Lower lobe of right lung (tissue), 2 donors: ENCODE results near the gene HDX. TPM values are rescaled to one million over a fixed set of nuclear protein-coding genes. Genes with fewer than 3 reads are reported as not detected.

Source experiments
- ATAC-seq, 2 donors: fragments of 200-7000 bp; cut with Tn5 transposase; one replicate each; pipeline ENCODE4 v1.9.1; 2020 to 2022; ENCODE audit warnings: mild to moderate bottlenecking in 2 of 2, moderate library complexity in 2 of 2
- DNase-seq: peaks from one replicate; pipeline ENCODE4 v3.0.0-alpha.2; 2020
- H3K27ac ChIP-seq: fragments of 200-600 bp; one replicate; pipeline ENCODE4 v1.8.0; 2022
- H3K27me3 ChIP-seq: fragments of 200-600 bp; one replicate; pipeline ENCODE4 v1.8.0; 2022; ENCODE audit warnings: low read depth
- H3K36me3 ChIP-seq: fragments of 200-600 bp; one replicate; pipeline ENCODE4 v1.8.0; 2022; ENCODE audit warnings: mild to moderate bottlenecking
- H3K4me1 ChIP-seq: fragments of 200-600 bp; one replicate; pipeline ENCODE4 v1.8.0; 2022
- H3K4me3 ChIP-seq: fragments of 200-600 bp; one replicate; pipeline ENCODE4 v1.8.0; 2022; ENCODE audit warnings: mild to moderate bottlenecking
- H3K9me3 ChIP-seq: fragments of 200-600 bp; one replicate; pipeline ENCODE4 v1.8.0; 2022
- intact Hi-C: fragments of 100-400 bp; cut with DNase I; formaldehyde crosslinking; loops from one replicate; pipeline ENCODE4 v1.11.0; 2022
- total RNA-seq: library from RNA; stranded (reverse); fragmentation: NEBNext Ultra II Directional; extraction: Animal tissue kit (Norgen Biotek cat#: 25700); gene quantifications from one replicate; pipeline ENCODE4 v1.2.1, GENCODE V29; 2021
- TF ChIP-seq, protein P1 (sequence below): fragments of 200-600 bp; IDR thresholded peaks from one replicate; pipeline ENCODE4 v1.8.0; 2022; ENCODE audit warnings: antibody characterized with exemption, mild to moderate bottlenecking
- donor health status: DM: no; HTN: yes; CAD: no; lungs with severe emphysema.

HDX gene
- total RNA-seq, 1 donor from 2014 or later = 3.2 TPM

GRCh38 chrX:84477114-84477513, 25.1 kb downstream of the HDX start:
- no peaks in the 10 kb centered on the region for H3K36me3 ChIP-seq
- no peaks in the 10 kb centered on the region for H3K27me3 ChIP-seq
- H3K4me1 ChIP-seq = no peaks in the 10 kb centered on the region
- H3K9me3 ChIP-seq = no peaks in the 10 kb centered on the region
- TF ChIP-seq, protein P1, sequence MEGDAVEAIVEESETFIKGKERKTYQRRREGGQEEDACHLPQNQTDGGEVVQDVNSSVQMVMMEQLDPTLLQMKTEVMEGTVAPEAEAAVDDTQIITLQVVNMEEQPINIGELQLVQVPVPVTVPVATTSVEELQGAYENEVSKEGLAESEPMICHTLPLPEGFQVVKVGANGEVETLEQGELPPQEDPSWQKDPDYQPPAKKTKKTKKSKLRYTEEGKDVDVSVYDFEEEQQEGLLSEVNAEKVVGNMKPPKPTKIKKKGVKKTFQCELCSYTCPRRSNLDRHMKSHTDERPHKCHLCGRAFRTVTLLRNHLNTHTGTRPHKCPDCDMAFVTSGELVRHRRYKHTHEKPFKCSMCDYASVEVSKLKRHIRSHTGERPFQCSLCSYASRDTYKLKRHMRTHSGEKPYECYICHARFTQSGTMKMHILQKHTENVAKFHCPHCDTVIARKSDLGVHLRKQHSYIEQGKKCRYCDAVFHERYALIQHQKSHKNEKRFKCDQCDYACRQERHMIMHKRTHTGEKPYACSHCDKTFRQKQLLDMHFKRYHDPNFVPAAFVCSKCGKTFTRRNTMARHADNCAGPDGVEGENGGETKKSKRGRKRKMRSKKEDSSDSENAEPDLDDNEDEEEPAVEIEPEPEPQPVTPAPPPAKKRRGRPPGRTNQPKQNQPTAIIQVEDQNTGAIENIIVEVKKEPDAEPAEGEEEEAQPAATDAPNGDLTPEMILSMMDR = no peak
- no peak for DNase-seq
- H3K27ac ChIP-seq = no peak overlapping the region
- ATAC-seq = no peak
- H3K4me3 ChIP-seq = no peak overlapping the region
- intact Hi-C loops = no loop called here

- ATAC-seq (no peak), DNase-seq (no peak)
- Histone ChIP-seq H3K4me1 (no peaks in the 10 kb centered on the region), H3K4me3 (no peak overlapping the region), H3K27me3 (no peaks in the 10 kb centered on the region), H3K27ac (no peak overlapping the region), H3K9me3 (no peaks in the 10 kb centered on the region), H3K36me3 (no peaks in the 10 kb centered on the region)
- TF ChIP-seq, protein P1 = no peak
- intact Hi-C loops = no loop called here
Measured at GRCh38 chrX:84475596-84475995, 26.7 kb downstream of the HDX start.

- Histone ChIP-seq H3K4me3 (no peak overlapping the region), H3K4me1 (no peaks in the 10 kb centered on the region), H3K36me3 (no peaks in the 10 kb centered on the region), H3K9me3 (no peaks in the 10 kb centered on the region), H3K27ac (no peak overlapping the region), H3K27me3 (no peaks in the 10 kb centered on the region)
- intact Hi-C loops = no loop called here
- TF ChIP-seq, protein P1 = no peak
- ATAC-seq = no peak
- no peak for DNase-seq
Measured at GRCh38 chrX:84475101-84475500, 27.2 kb downstream of the HDX start.

DNA sequence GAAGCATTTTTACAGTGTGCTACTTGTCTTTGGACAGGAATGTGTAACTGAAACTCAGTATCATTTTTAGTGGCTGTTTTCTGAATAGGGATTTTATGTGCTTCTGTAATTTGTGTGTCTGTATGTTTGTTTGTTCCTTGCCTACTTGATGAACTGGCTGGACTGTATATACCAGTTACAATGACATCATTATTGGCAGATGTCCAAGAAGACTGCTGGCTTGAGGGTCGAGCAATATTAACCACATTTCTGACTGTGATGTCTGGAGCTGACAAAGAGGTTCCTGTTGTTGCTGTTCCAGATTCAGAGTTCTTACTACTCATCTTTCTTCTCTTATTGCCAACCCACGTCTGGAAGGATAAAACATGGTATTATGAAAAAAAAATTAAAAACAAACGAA, 33.0 kb downstream of the HDX start:
- intact Hi-C loops = no loop called here
- no peaks in the 10 kb centered on the region for H3K27me3 ChIP-seq
- H3K9me3 ChIP-seq = no peaks in the 10 kb centered on the region
- no peak overlapping the region for H3K27ac ChIP-seq
- no peaks in the 10 kb centered on the region for H3K36me3 ChIP-seq
- DNase-seq (no peak), ATAC-seq (no peak)
- H3K4me3 ChIP-seq = no peak overlapping the region
- TF ChIP-seq, protein P1 = no peak
- H3K4me1 ChIP-seq = no peaks in the 10 kb centered on the region

- no peak overlapping the region for H3K4me3 ChIP-seq
- H3K9me3 ChIP-seq = no peaks in the 10 kb centered on the region
- intact Hi-C loops = no loop called here
- H3K27me3 ChIP-seq = no peaks in the 10 kb centered on the region
- ATAC-seq = no peak
- TF ChIP-seq, protein P1 = no peak
- H3K4me1 ChIP-seq = no peaks in the 10 kb centered on the region
- no peak for DNase-seq
- H3K36me3 ChIP-seq = no peaks in the 10 kb centered on the region
- no peak overlapping the region for H3K27ac ChIP-seq
Measured at GRCh38 chrX:84467898-84468297, 34.4 kb downstream of the HDX start.
